ENCODE measurements around the gene FAM25A. TPM values are rescaled to one million over a fixed set of nuclear protein-coding genes. Genes with fewer than 3 reads are reported as not detected.
"Not testable (repeated sequence)": the region's sequence is repeated elsewhere in the genome, so short reads cannot be mapped to it uniquely, and the experiment has no call there.

Gene FAM25A
- total RNA-seq, 3 donors from 2014 or later: not detected

- Histone ChIP-seq H3K9me3 (no peaks in the 10 kb centered on the region), H3K4me1 (ENCODE audit: low read depth) (no peaks in the 10 kb centered on the region), H3K4me3 (no peak overlapping the region), H3K36me3 (ENCODE audit: low read depth) (no peaks in the 10 kb centered on the region)
- ATAC-seq (no peak), DNase-seq (no peak)
- no peak for TF ChIP-seq CTCF (IDR thresholded peaks at IDR 0.05)
- intact Hi-C loops (cut with DNase I, micrococcal nuclease): no loop called here
These were observed 27.6 kb upstream of the FAM25A start for GRCh38 chr10:86992456-86992855.

- Histone ChIP-seq H3K4me3 (no peak overlapping the region), H3K36me3 (ENCODE audit: low read depth) (no peaks in the 10 kb centered on the region), H3K4me1 (ENCODE audit: low read depth) (no peaks in the 10 kb centered on the region), H3K9me3 (no peaks in the 10 kb centered on the region)
- DNase-seq (no peak), ATAC-seq (no peak)
- no peak for TF ChIP-seq CTCF (IDR thresholded peaks at IDR 0.05)
- intact Hi-C loops (cut with DNase I, micrococcal nuclease): no loop called here
These were observed 27.2 kb upstream of the FAM25A start for GRCh38 chr10:86992929-86993328.

GRCh38 chr10:86999802-87000403, 20.2 kb upstream of the FAM25A start:
- DNase-seq; H3K4me3 ChIP-seq; ATAC-seq; intact Hi-C loops (cut with DNase I, micrococcal nuclease); H3K9me3 ChIP-seq; H3K4me1 ChIP-seq (ENCODE audit: low read depth); H3K36me3 ChIP-seq (ENCODE audit: low read depth): not testable (repeated sequence)

GRCh38 chr10:87000491-87000890, 19.6 kb upstream of the FAM25A start:
- no peak for TF ChIP-seq CTCF (IDR thresholded peaks at IDR 0.05)
- intact Hi-C loops (cut with DNase I, micrococcal nuclease): no loop called here
- no peak for DNase-seq

GRCh38 chr10:87007124-87007523, 13.0 kb upstream of the FAM25A start:
- H3K4me1 ChIP-seq (ENCODE audit: low read depth); DNase-seq; ATAC-seq; H3K9me3 ChIP-seq; H3K4me3 ChIP-seq; H3K36me3 ChIP-seq (ENCODE audit: low read depth); intact Hi-C loops (cut with DNase I, micrococcal nuclease): not testable (repeated sequence)

More at GRCh38 chr10:87000491-87000890, 19.6 kb upstream of the FAM25A start:
- Histone ChIP-seq H3K9me3 (no peaks in the 10 kb centered on the region), H3K36me3 (ENCODE audit: low read depth) (no peaks in the 10 kb centered on the region), H3K4me3 (no peak overlapping the region), H3K4me1 (ENCODE audit: low read depth) (no peaks in the 10 kb centered on the region)
- ATAC-seq: no peak

- intact Hi-C loops (cut with DNase I, micrococcal nuclease); ATAC-seq; DNase-seq; H3K9me3 ChIP-seq; H3K4me1 ChIP-seq (ENCODE audit: low read depth); H3K4me3 ChIP-seq; H3K36me3 ChIP-seq (ENCODE audit: low read depth): not testable (repeated sequence)
These were observed 12.4 kb upstream of the FAM25A start for GRCh38 chr10:87007674-87008073.

GRCh38 chr10:87008303-87008702, 11.8 kb upstream of the FAM25A start:
- DNase-seq (peak; percentile 63 to 72 (median 64)), ATAC-seq (peak; percentile 44)
- intact Hi-C loops (cut with DNase I, micrococcal nuclease); H3K36me3 ChIP-seq (ENCODE audit: low read depth); H3K9me3 ChIP-seq; H3K4me1 ChIP-seq (ENCODE audit: low read depth); H3K4me3 ChIP-seq: not testable (repeated sequence)

GRCh38 chr10:87009134-87009696, 10.9 kb upstream of the FAM25A start:
- H3K4me1 ChIP-seq (ENCODE audit: low read depth); H3K9me3 ChIP-seq; intact Hi-C loops (cut with DNase I, micrococcal nuclease); H3K4me3 ChIP-seq; H3K36me3 ChIP-seq (ENCODE audit: low read depth); DNase-seq; ATAC-seq: not testable (repeated sequence)

GRCh38 chr10:87013528-87013927, 6.6 kb upstream of the FAM25A start:
- H3K4me1 ChIP-seq (ENCODE audit: low read depth); DNase-seq; ATAC-seq; H3K9me3 ChIP-seq; H3K4me3 ChIP-seq; H3K36me3 ChIP-seq (ENCODE audit: low read depth); intact Hi-C loops (cut with DNase I, micrococcal nuclease): not testable (repeated sequence)

- intact Hi-C loops (cut with DNase I, micrococcal nuclease); ATAC-seq; DNase-seq; H3K9me3 ChIP-seq; H3K36me3 ChIP-seq (ENCODE audit: low read depth); H3K4me3 ChIP-seq; H3K4me1 ChIP-seq (ENCODE audit: low read depth): not testable (repeated sequence)
These were observed 4.9 kb upstream of the FAM25A start for GRCh38 chr10:87014986-87015716.

- H3K4me1 ChIP-seq (ENCODE audit: low read depth); DNase-seq; H3K36me3 ChIP-seq (ENCODE audit: low read depth); H3K4me3 ChIP-seq; H3K9me3 ChIP-seq; ATAC-seq; intact Hi-C loops (cut with DNase I, micrococcal nuclease): not testable (repeated sequence)
These were observed 2.0 kb upstream of the FAM25A start for GRCh38 chr10:87018127-87018526.
